Progenitor cell of endocrine pancreas (in vitro differentiated cells): ENCODE data around the gene LPIN3. TPM values are rescaled to one million over a fixed set of nuclear protein-coding genes. Genes with fewer than 3 reads are reported as not detected.

Experiments used
- DNase-seq: peaks from one replicate; pipeline ENCODE4 v3.0.0; 2021; ENCODE audit warnings: low spot score; ENCODE audit not compliant: unreplicated experiment
- H3K27ac Mint-ChIP-seq: 2 replicates; pipeline ENCODE4 v1.8.0; 2021; ENCODE audit warnings: mild to moderate bottlenecking, moderate library complexity, mixed read lengths
- H3K27me3 Mint-ChIP-seq: 2 replicates; pipeline ENCODE4 v1.8.0; 2021; ENCODE audit warnings: mixed read lengths
- H3K36me3 Mint-ChIP-seq: 2 replicates; pipeline ENCODE4 v1.8.0; 2022; ENCODE audit warnings: mixed read lengths; ENCODE audit not compliant: insufficient read depth
- H3K4me1 Mint-ChIP-seq: 2 replicates; pipeline ENCODE4 v1.8.0; 2021; ENCODE audit warnings: low read depth, mixed read lengths
- H3K4me3 Mint-ChIP-seq: 2 replicates; pipeline ENCODE4 v1.8.0; 2021; ENCODE audit warnings: low read depth, mild to moderate bottlenecking, moderate library complexity, mixed read lengths
- H3K9me3 Mint-ChIP-seq: 2 replicates; pipeline ENCODE4 v1.8.0; 2021; ENCODE audit warnings: low read depth, mixed read lengths
- CTCF ChIP-seq: fragments of 200-600 bp; sonication (generic); IDR thresholded peaks from one replicate; pipeline ENCODE4 v1.5.0; 2021; ENCODE audit warnings: antibody characterized with exemption, mild to moderate bottlenecking; ENCODE audit not compliant: unreplicated experiment
- total RNA-seq: library from RNA; stranded (reverse); gene quantifications from 2 replicates; pipeline ENCODE4 v1.2.1, GENCODE V29; 2021

Gene LPIN3
- total RNA-seq, 1 donor from 2014 or later: 18.4 TPM

- no peak overlapping the region for H3K27ac Mint-ChIP-seq
- no peak for DNase-seq
- H3K4me3 Mint-ChIP-seq: no peak overlapping the region
- no peaks in the 10 kb centered on the region for H3K4me1 Mint-ChIP-seq
- H3K36me3 Mint-ChIP-seq: peaks cover 2% of the 10 kb centered on the region
- H3K27me3 Mint-ChIP-seq: no peaks in the 10 kb centered on the region
- H3K9me3 Mint-ChIP-seq: no peaks in the 10 kb centered on the region
- TF ChIP-seq CTCF: no peak
These were observed 7.2 kb downstream of the LPIN3 start for GRCh38 chr20:41347523-41348429.

DNA sequence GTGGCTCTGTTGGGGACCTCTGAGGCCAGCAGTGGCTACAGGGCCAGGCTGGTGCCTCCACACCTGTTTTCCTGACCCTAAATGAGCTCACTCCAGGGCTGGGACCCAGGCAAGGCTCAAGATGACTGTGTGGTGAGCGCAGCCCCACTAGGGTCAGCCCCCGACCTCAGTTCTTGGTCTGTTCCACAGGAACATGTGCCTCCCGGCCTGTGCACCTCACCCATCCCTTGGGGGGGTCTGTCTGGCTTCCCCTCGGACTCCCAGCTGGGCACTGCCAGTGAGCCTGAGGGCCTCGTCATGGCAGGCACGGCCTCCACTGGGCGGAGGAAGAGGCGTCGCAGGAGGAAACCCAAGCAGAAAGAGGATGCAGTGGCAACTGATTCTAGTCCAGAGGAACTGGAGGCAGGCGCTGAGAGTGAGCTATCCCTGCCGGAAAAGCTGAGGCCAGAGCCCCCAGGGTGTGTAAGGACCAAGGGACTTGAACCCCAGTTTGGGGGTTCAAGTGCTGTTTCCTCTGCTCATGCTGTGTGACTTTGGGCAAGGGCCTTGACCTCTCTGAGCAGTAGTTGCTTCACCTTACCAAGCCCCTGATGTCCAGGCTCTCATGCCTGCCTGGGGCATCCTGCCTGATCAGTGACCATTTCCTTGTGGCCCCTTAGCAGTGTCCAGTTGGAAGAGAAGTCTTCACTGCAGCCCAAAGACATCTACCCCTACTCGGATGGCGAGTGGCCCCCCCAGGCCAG, 8.0 kb downstream of the LPIN3 start:
- no peaks in the 10 kb centered on the region for H3K9me3 Mint-ChIP-seq
- no peak overlapping the region for H3K27ac Mint-ChIP-seq

GRCh38 chr20:41349266-41349665, 8.6 kb downstream of the LPIN3 start:
- Mint-ChIP-seq H3K27me3 (no peaks in the 10 kb centered on the region), H3K9me3 (no peaks in the 10 kb centered on the region), H3K4me3 (no peak overlapping the region), H3K4me1 (no peaks in the 10 kb centered on the region), H3K27ac (no peak overlapping the region), H3K36me3 (peaks cover 2% of the 10 kb centered on the region)
- DNase-seq: no peak
- TF ChIP-seq CTCF: no peak

More for the DNA sequence above, 8.0 kb downstream of the LPIN3 start:
- Mint-ChIP-seq H3K4me3 (no peak overlapping the region), H3K36me3 (peaks cover 2% of the 10 kb centered on the region), H3K27me3 (no peaks in the 10 kb centered on the region), H3K4me1 (no peaks in the 10 kb centered on the region)
- no peak for TF ChIP-seq CTCF
- DNase-seq: no peak

GRCh38 chr20:41349943-41350342, 9.3 kb downstream of the LPIN3 start:
- Mint-ChIP-seq H3K27me3 (no peaks in the 10 kb centered on the region), H3K4me1 (no peaks in the 10 kb centered on the region), H3K9me3 (no peaks in the 10 kb centered on the region), H3K36me3 (peaks cover 2% of the 10 kb centered on the region), H3K4me3 (no peak overlapping the region), H3K27ac (no peak overlapping the region)
- DNase-seq: no peak
- no peak for TF ChIP-seq CTCF

- H3K4me3 Mint-ChIP-seq: no peak overlapping the region
- DNase-seq: no peak
- H3K27ac Mint-ChIP-seq: no peak overlapping the region
- H3K36me3 Mint-ChIP-seq: peaks cover 2% of the 10 kb centered on the region
- no peaks in the 10 kb centered on the region for H3K9me3 Mint-ChIP-seq
- H3K27me3 Mint-ChIP-seq: no peaks in the 10 kb centered on the region
- no peaks in the 10 kb centered on the region for H3K4me1 Mint-ChIP-seq
- no peak for TF ChIP-seq CTCF
These were observed 9.9 kb downstream of the LPIN3 start for GRCh38 chr20:41350408-41350962.
